ENCODE data around the gene KCNMA1. TPM values are rescaled to one million over a fixed set of nuclear protein-coding genes. Genes with fewer than 3 reads are reported as not detected.

Gene KCNMA1
- total RNA-seq, 4 donors from 2014 or later: 68.4 to 170 (median 119) TPM

DNA sequence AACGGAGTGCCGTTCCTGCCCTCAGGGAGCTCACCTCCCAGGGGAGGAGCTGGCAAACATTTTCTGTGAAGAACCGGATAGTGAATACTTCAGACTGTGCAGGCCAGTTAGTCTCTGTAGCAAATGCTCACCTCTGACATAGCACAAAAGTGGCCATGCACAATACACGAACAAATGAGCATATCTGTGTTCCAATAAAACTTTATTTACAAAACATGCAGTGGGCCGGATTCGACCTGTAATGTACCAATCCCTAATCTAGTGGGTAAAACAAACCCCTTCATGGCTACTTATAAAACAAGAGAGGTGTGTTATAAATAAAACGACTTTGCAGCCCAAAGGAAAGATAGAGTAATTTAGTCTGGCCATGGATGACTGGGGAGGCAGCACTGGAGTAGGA, 48.7 kb downstream of the KCNMA1 start:
- no peaks in the 10 kb centered on the region for H3K27me3 ChIP-seq
- H3K27ac ChIP-seq: peak overlapping the region; percentile 66 to 83 (median 78)
- no peak for DNase-seq
- TF ChIP-seq EP300 (IDR thresholded peaks at IDR 0.05; ENCODE audit: low read depth): no peak
- TF ChIP-seq POLR2AphosphoS5 (IDR thresholded peaks at IDR 0.05): no peak
- no peak for TF ChIP-seq CTCF (IDR thresholded peaks at IDR 0.05)
- in situ Hi-C loops (cut with MboI; ENCODE audit: low pct_ligation_motif_present in 1 of 4, low pct_unique_long_range_greater_than_20kb in 1 of 4, low sequenced_read_pairs in 3 of 4) (no loop called here), intact Hi-C loops (cut with DNase I; ENCODE audit: low total_unique reads) (no loop called here)
- 83 to 88% methylated on average over 7 of the region's 7 CpGs for WGBS, 2 donors (ENCODE audit: low coverage in 1 of 2)
- H3K9me3 ChIP-seq: no peaks in the 10 kb centered on the region
- no peak overlapping the region for H3K4me3 ChIP-seq
- peaks cover 10 to 31% (median 23%) of the 10 kb centered on the region in 4 donors for H3K4me1 ChIP-seq
- H3K36me3 ChIP-seq: no peaks in the 10 kb centered on the region

GRCh38 chr10:77587416-77587790, 50.2 kb downstream of the KCNMA1 start:
- TF ChIP-seq EP300 (IDR thresholded peaks at IDR 0.05; ENCODE audit: low read depth) (no peak), POLR2AphosphoS5 (IDR thresholded peaks at IDR 0.05) (no peak), CTCF (IDR thresholded peaks at IDR 0.05) (no peak)
- H3K4me1 ChIP-seq: peaks cover 10 to 21% (median 18%) of the 10 kb centered on the region in 4 donors
- 66 to 74% methylated on average over 2 to 3 of the region's 3 CpGs for WGBS, 2 donors (ENCODE audit: low coverage in 1 of 2)

DNA sequence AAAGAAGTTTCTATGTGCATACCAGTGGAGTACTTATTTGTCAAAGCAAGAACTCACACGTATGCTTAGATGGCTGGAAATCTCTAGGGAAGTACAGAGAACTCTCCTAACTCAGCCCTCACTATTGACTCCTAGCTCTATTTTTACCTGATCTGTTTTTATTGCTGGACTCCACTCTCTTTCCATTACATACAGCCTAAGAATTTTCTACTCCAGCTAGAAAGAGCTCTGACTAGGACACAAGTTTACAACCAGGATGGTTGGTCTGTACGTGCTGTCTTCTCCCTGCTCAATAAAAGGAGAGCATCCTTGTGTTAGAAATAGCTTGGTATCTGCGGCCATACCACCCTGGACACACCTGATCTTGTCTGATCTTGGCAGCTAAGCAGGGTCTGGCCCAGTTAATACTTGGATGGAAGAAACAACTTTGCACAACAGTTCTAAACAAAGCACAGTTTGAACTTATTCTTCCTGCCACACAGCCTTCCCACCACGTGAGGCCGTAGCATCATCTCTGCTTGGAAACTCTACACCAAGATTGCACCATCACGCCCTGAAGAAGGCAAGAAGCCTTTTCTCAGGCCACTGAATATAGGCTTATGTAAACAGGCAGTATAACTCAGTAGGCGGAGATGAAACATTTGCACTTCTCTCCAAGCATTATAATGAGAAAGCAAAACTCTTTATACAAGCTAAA, 50.7 kb downstream of the KCNMA1 start:
- Histone ChIP-seq H3K27me3 (no peaks in the 10 kb centered on the region), H3K4me1 (peaks cover 10 to 19% (median 18%) of the 10 kb centered on the region in 4 donors), H3K27ac (peak overlapping the region; percentile 66 to 83 (median 78)), H3K4me3 (no peak overlapping the region), H3K9me3 (no peaks in the 10 kb centered on the region), H3K36me3 (no peaks in the 10 kb centered on the region)
- 34 to 43% methylated on average over 3 to 7 of the region's 7 CpGs for WGBS, 2 donors (ENCODE audit: low coverage in 1 of 2)
- intact Hi-C loops (cut with DNase I; ENCODE audit: low total_unique reads) (no loop called here), in situ Hi-C loops (cut with MboI; ENCODE audit: low pct_ligation_motif_present in 1 of 4, low pct_unique_long_range_greater_than_20kb in 1 of 4, low sequenced_read_pairs in 3 of 4) (no loop called here)
- peak; percentile 57 for DNase-seq
- TF ChIP-seq CTCF (IDR thresholded peaks at IDR 0.05) (no peak), POLR2AphosphoS5 (IDR thresholded peaks at IDR 0.05) (peak; percentile 48 to 82 (median 75)), POLR2A (IDR thresholded peaks at IDR 0.05) (no peak), EP300 (IDR thresholded peaks at IDR 0.05; ENCODE audit: low read depth) (peak; percentile 79)

More at GRCh38 chr10:77587416-77587790, 50.2 kb downstream of the KCNMA1 start:
- Histone ChIP-seq H3K27me3 (no peaks in the 10 kb centered on the region), H3K36me3 (no peaks in the 10 kb centered on the region), H3K9me3 (no peaks in the 10 kb centered on the region), H3K4me3 (no peak overlapping the region), H3K27ac (peak overlapping the region; percentile 66 to 83 (median 78))
- in situ Hi-C loops (cut with MboI; ENCODE audit: low pct_ligation_motif_present in 1 of 4, low pct_unique_long_range_greater_than_20kb in 1 of 4, low sequenced_read_pairs in 3 of 4) (no loop called here), intact Hi-C loops (cut with DNase I; ENCODE audit: low total_unique reads) (no loop called here)
- DNase-seq: no peak

GRCh38 chr10:77584938-77585337, 52.7 kb downstream of the KCNMA1 start:
- no peak overlapping the region for H3K4me3 ChIP-seq
- in situ Hi-C loops (cut with MboI; ENCODE audit: low pct_ligation_motif_present in 1 of 4, low pct_unique_long_range_greater_than_20kb in 1 of 4, low sequenced_read_pairs in 3 of 4) (no loop called here), intact Hi-C loops (cut with DNase I; ENCODE audit: low total_unique reads) (no loop called here)
- no peak overlapping the region for H3K27ac ChIP-seq
- no peak for TF ChIP-seq EP300 (IDR thresholded peaks at IDR 0.05; ENCODE audit: low read depth)
- no peak for TF ChIP-seq POLR2A (IDR thresholded peaks at IDR 0.05)
- no peak for TF ChIP-seq POLR2AphosphoS5 (IDR thresholded peaks at IDR 0.05)
- TF ChIP-seq CTCF (IDR thresholded peaks at IDR 0.05): no peak
- H3K36me3 ChIP-seq: no peaks in the 10 kb centered on the region
- WGBS, 2 donors (ENCODE audit: low coverage in 1 of 2): 82 to 88% methylated on average over 3 to 6 of the region's 6 CpGs
- no peak for DNase-seq
- H3K4me1 ChIP-seq: peaks cover 6 to 19% (median 16%) of the 10 kb centered on the region in 4 donors
- H3K9me3 ChIP-seq: no peaks in the 10 kb centered on the region
- H3K27me3 ChIP-seq: no peaks in the 10 kb centered on the region
